ENCODE results near the gene NLGN1. TPM values are rescaled to one million over a fixed set of nuclear protein-coding genes. Genes with fewer than 3 reads are reported as not detected.

Gene NLGN1
- total RNA-seq, 1 experiment from 2014 or later: 0.85 TPM

DNA sequence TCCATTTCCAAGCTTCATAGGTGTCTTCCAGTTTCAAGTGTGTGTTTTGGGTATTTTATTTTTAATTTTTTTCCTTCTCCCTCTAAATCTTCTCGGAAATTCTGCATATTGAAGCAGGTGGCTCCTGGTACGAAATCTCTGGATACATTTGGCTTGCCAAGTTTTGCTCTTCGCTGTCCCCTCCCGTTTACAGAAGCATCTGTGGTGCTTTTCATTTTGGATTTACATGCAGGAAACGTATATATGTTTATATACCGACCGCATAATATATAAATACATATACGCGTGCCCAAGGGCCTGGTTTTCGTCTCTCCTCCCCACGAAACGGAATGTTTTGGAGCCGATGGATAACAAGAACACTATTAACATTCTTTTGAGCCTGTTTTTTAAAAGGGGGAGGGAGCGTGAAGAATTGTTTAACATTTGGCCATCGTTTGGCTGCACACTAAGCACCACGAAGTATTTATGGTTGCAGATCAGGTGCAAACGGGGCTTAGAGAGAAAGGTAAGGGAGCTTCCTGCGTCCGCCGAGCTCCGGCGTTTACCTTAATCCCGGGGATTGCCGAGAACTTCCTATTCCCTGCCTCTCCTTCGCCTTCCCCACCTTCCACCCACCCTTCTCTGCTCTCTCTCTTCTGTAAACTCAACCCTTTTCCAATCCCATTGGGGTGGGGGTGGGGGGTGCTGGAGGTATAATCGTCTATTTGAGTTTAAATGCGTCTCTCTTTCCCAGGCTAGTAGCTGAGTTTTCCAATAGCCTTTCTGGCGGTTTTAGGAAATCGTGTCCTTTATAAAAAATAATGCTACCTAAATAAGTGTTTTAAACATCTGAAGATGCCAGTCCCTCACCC is 1.1 kb upstream of the NLGN1 start:
- POLR2A ChIA-PET: no interaction called here
- no TSS peak for BruUV-seq (replicated peaks)

DNA sequence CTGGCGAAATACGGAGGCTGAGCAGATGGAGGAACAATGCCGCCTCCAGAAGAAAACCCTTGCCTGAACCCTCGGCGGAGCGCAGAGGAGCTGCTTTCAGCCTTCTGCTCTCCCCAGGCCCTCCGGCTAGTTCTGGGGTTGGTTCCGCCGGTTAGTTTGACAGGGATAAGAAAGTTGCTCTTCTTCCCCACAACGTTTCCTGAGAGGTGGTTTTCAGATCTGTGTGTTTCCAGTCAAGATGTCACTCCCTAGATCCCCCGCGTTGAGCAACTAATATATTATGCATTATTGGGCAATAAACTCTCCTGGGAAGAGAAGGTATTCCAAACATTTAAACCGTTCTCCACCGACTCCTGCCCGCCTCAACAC is 551 bp downstream of the NLGN1 start:
- no peak for DNase-seq (ENCODE audit: low read depth, low spot score)
- no peak for ATAC-seq
- no peaks in the 10 kb centered on the region for H3K36me3 ChIP-seq (ENCODE audit: control insufficient read depth, insufficient read depth, low read length)
- peaks cover 61% of the 10 kb centered on the region for H3K27me3 ChIP-seq (ENCODE audit: control insufficient read depth, insufficient read depth, low read length)
- POLR2A ChIA-PET: no interaction called here
- in situ Hi-C loops (cut with HindIII; ENCODE audit: low pct_unique_long_range_greater_than_20kb, low sequenced_read_pairs) (no loop called here), intact Hi-C loops (cut with micrococcal nuclease; ENCODE audit: unreplicated experiment) (no loop called here)
- no peak overlapping the region for H3K27ac ChIP-seq (ENCODE audit: low read length)
- no TSS peak for BruUV-seq (replicated peaks)
- peak overlapping the region; percentile 46 to 81 for H3K4me3 ChIP-seq (ENCODE audit: low read depth in 2 of 2, low read length in 2 of 2)
- TF ChIP-seq SIN3A (IDR thresholded peaks at IDR 0.05; ENCODE audit: borderline replicate concordance, insufficient read depth, low read depth, low read length) (no peak), TCF7L2 (IDR thresholded peaks at IDR 0.05; ENCODE audit: low read depth, low read length) (no peak), REST (IDR thresholded peaks at IDR 0.05; ENCODE audit: insufficient read depth in 1 of 2, low read depth in 2 of 2, low read length in 1 of 2) (no peak), POLR2AphosphoS5 (IDR thresholded peaks at IDR 0.05; ENCODE audit: low read depth, low read length) (no peak), CTCF (IDR thresholded peaks at IDR 0.05) (no peak)
- H3K9me3 ChIP-seq (ENCODE audit: control insufficient read depth, insufficient read depth, low read depth, low read length): no peaks in the 10 kb centered on the region
- H3K4me1 ChIP-seq (ENCODE audit: control insufficient read depth, insufficient read depth, low read length): peaks cover 17% of the 10 kb centered on the region
- CTCF ChIA-PET: no interaction called here

More for the DNA sequence above, 1.1 kb upstream of the NLGN1 start:
- in situ Hi-C loops (cut with HindIII; ENCODE audit: low pct_unique_long_range_greater_than_20kb, low sequenced_read_pairs): no loop called here
- Histone ChIP-seq H3K27ac (ENCODE audit: low read length) (no peak overlapping the region), H3K27me3 (ENCODE audit: control insufficient read depth, insufficient read depth, low read length) (peaks cover 62% of the 10 kb centered on the region), H3K4me1 (ENCODE audit: control insufficient read depth, insufficient read depth, low read length) (peaks cover 17% of the 10 kb centered on the region), H3K36me3 (ENCODE audit: control insufficient read depth, insufficient read depth, low read length) (no peaks in the 10 kb centered on the region), H3K9me3 (ENCODE audit: control insufficient read depth, insufficient read depth, low read depth, low read length) (no peaks in the 10 kb centered on the region), H3K4me3 (ENCODE audit: low read depth in 2 of 2, low read length in 2 of 2) (peak overlapping the region; percentile 46 to 81)
- no peak for ATAC-seq
- CTCF ChIA-PET: no interaction called here
- no peak for TF ChIP-seq CTCF (IDR thresholded peaks at IDR 0.05)
- no peak for TF ChIP-seq TCF7L2 (IDR thresholded peaks at IDR 0.05; ENCODE audit: low read depth, low read length)
- TF ChIP-seq REST (IDR thresholded peaks at IDR 0.05; ENCODE audit: insufficient read depth in 1 of 2, low read depth in 2 of 2, low read length in 1 of 2): no peak
- TF ChIP-seq SIN3A (IDR thresholded peaks at IDR 0.05; ENCODE audit: borderline replicate concordance, insufficient read depth, low read depth, low read length): no peak
- no peak for TF ChIP-seq POLR2AphosphoS5 (IDR thresholded peaks at IDR 0.05; ENCODE audit: low read depth, low read length)
- no peak for DNase-seq (ENCODE audit: low read depth, low spot score)
- intact Hi-C loops (cut with micrococcal nuclease; ENCODE audit: unreplicated experiment): no loop called here

All from Panc1 (cell line).